Fibroblast of skin of scalp (primary cell): Measurements from ENCODE around the gene CNTNAP3B. TPM values are rescaled to one million over a fixed set of nuclear protein-coding genes. Genes with fewer than 3 reads are reported as not detected.
A peak's percentile ranks its signal among the peaks of the same experiment; 100 is the strongest.
"Not testable (repeated sequence)": the region's sequence is repeated elsewhere in the genome, so short reads cannot be mapped to it uniquely, and the experiment has no call there.

ENCODE experiments used
- DNase-seq: peaks from one replicate; pipeline ENCODE4 v3.0.0-alpha.2; 2013
- polyA plus RNA-seq, 2 experiments: library from polyadenylated mRNA; unstranded; fragments of 120-200 nt; gene quantifications; one replicate each; pipeline ENCODE4 v1.2.1, GENCODE V29; 2013; ENCODE audit not compliant: insufficient read length in 2 of 2

The CNTNAP3B gene
- 16.3 TPM for polyA plus RNA-seq (2013, experiment 1 of 2; ENCODE audit: insufficient read length)
- 15.3 TPM for polyA plus RNA-seq (2013, experiment 2 of 2; ENCODE audit: insufficient read length)

GRCh38 chr9:42129073-42129729 lies at the start of gene CNTNAP3B:
TSS of gene CNTNAP3B (minus strand) at chr9:42129426. CDS start at chr9:42129094, 332 bp downstream.
- DNase-seq: peak; percentile 4

GRCh38 chr9:42160299-42160698 lies 31.1 kb upstream of the CNTNAP3B start:
- peak; percentile 5 for DNase-seq

GRCh38 chr9:42127056-42127841 lies 2.0 kb downstream of the CNTNAP3B start:
- peak; percentile 15 for DNase-seq

- peak; percentile 1 for DNase-seq
These were observed 8.2 kb downstream of the CNTNAP3B start for GRCh38 chr9:42121007-42121406.

GRCh38 chr9:42095929-42096328 lies 33.3 kb downstream of the CNTNAP3B start:
- not testable (repeated sequence) for DNase-seq

GRCh38 chr9:42084559-42084952 lies 44.7 kb downstream of the CNTNAP3B start:
- not testable (repeated sequence) for DNase-seq

GRCh38 chr9:42083877-42084558 lies 45.2 kb downstream of the CNTNAP3B start:
- DNase-seq: not testable (repeated sequence)

- DNase-seq: not testable (repeated sequence)
These were observed 48.9 kb downstream of the CNTNAP3B start for GRCh38 chr9:42080376-42080775.

- DNase-seq: not testable (repeated sequence)
These were observed 54.4 kb downstream of the CNTNAP3B start for GRCh38 chr9:42074868-42075267.

- not testable (repeated sequence) for DNase-seq
These were observed 58.2 kb downstream of the CNTNAP3B start for GRCh38 chr9:42071026-42071425.

GRCh38 chr9:42070035-42070799 lies 59.0 kb downstream of the CNTNAP3B start:
- DNase-seq: not testable (repeated sequence)

GRCh38 chr9:42053874-42054273 lies 75.4 kb downstream of the CNTNAP3B start:
- DNase-seq: not testable (repeated sequence)

GRCh38 chr9:42050701-42051100 lies 78.5 kb downstream of the CNTNAP3B start:
- not testable (repeated sequence) for DNase-seq

GRCh38 chr9:42044422-42045010 lies 84.7 kb downstream of the CNTNAP3B start:
- not testable (repeated sequence) for DNase-seq

GRCh38 chr9:42033541-42033940 lies 95.7 kb downstream of the CNTNAP3B start:
- not testable (repeated sequence) for DNase-seq

GRCh38 chr9:42020639-42021038 lies 108.6 kb downstream of the CNTNAP3B start:
- DNase-seq: not testable (repeated sequence)

- DNase-seq: peak; percentile 4
These were observed 110.9 kb downstream of the CNTNAP3B start for GRCh38 chr9:42018220-42018922.

- DNase-seq: not testable (repeated sequence)
These were observed 114.9 kb downstream of the CNTNAP3B start for GRCh38 chr9:42014317-42014716.

GRCh38 chr9:41991607-41992006 lies 137.6 kb downstream of the CNTNAP3B start:
- not testable (repeated sequence) for DNase-seq

- not testable (repeated sequence) for DNase-seq
These were observed 149.0 kb downstream of the CNTNAP3B start for GRCh38 chr9:41980271-41980670.
